ENCODE results near the gene NDC80. TPM values are rescaled to one million over a fixed set of nuclear protein-coding genes. Genes with fewer than 3 reads are reported as not detected.
"Not testable (repeated sequence)": the region's sequence is repeated elsewhere in the genome, so short reads cannot be mapped to it uniquely, and the experiment has no call there.

NDC80 gene
- polyA plus RNA-seq, 1 donor (not counting 4 experiments of a cell fraction or from before 2014, with no cell fraction given) = 11.5 TPM

DNA sequence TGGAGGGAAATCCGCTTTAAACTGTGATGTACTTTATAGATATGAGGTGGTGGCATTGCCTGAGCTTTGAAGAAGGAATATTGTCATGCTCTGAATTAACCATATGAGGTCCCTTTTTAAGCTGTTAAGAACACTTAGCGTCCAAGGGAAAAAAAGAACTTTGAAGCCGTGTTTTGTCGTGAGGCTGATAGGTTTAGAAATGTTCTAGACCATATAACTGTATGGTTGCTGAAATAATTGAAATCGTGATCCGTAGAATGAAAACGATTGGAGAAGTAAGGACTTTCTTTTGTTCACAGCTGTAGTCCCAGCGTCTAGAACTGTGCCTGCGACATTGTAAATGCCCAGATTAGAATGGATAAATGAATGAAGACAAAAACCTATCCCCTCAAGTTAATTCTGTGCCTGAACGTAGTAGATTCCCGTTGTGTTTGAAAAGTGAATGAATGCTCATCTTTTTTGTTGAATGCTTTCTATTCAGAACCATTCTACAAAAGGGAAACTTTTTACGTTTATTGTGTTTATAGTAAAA, 85.7 kb downstream of the NDC80 start:
- Histone ChIP-seq H2AFZ (ENCODE audit: control insufficient read depth, low read length) (peak overlapping the region; percentile 20), H3K27ac (ENCODE audit: control insufficient read depth, insufficient read depth, low read length) (peak overlapping the region; percentile 83)
- DNase-seq (ENCODE audit: low read depth, low spot score) = no peak

DNA sequence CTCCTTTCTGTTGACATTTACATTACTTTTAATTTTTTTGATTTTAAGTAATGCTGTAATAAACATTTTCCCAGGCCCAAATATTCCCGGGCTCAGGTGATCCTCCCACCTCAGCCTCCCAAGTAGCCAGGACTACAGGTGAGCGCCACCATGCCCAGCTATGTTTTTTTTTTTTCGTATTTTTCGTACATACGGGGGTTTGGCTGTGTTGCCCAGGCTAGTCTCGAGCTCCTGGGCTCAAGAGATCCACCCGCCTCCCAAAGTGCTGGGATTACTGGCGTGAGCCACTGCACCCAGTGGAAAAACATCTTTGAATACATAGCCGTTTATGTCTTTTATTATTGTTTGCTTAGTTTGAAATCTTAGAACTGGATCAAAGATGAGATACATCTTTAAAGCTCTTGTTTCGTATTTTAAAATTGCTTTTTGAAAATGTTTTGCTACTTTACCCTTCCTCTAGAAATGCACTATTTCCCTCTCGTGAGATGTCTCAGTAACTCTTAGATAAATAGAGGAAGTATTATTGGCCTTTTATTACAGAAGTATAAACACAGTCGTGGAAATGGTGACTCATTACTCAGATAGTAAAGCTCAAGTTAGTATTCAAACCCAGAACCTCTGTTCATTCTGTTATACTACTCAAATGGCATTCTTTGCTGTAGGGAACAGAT, 86.6 kb downstream of the NDC80 start:
- no peaks in the 10 kb centered on the region for H3K9me3 ChIP-seq (ENCODE audit: control insufficient read depth, low read depth, low read length)
- peak overlapping the region in 1 of 3 experiments; percentile 9 for H3K4me3 ChIP-seq (ENCODE audit: control insufficient read depth in 2 of 3, extremely low read depth in 1 of 3, insufficient read depth in 2 of 3, low read depth in 1 of 3, low read length in 3 of 3)
- FAIRE-seq (no peak), DNase-seq (ENCODE audit: low read depth, low spot score) (no peak)
- H3K9ac ChIP-seq (ENCODE audit: control insufficient read depth, extremely low read depth, insufficient read depth, low read length) = no peak overlapping the region
- H3K27ac ChIP-seq (ENCODE audit: control insufficient read depth, insufficient read depth, low read length) = no peak overlapping the region
- dilution Hi-C loops (cut with MboI; ENCODE audit: extremely low pct_ligation_motif_present, low sequenced_read_pairs) = no loop called here
- H3K79me2 ChIP-seq (ENCODE audit: control insufficient read depth, insufficient read depth, low read length) = peaks cover 64% of the 10 kb centered on the region
- H2AFZ ChIP-seq (ENCODE audit: control insufficient read depth, low read length) = no peak overlapping the region
- TF ChIP-seq, protein P1, sequence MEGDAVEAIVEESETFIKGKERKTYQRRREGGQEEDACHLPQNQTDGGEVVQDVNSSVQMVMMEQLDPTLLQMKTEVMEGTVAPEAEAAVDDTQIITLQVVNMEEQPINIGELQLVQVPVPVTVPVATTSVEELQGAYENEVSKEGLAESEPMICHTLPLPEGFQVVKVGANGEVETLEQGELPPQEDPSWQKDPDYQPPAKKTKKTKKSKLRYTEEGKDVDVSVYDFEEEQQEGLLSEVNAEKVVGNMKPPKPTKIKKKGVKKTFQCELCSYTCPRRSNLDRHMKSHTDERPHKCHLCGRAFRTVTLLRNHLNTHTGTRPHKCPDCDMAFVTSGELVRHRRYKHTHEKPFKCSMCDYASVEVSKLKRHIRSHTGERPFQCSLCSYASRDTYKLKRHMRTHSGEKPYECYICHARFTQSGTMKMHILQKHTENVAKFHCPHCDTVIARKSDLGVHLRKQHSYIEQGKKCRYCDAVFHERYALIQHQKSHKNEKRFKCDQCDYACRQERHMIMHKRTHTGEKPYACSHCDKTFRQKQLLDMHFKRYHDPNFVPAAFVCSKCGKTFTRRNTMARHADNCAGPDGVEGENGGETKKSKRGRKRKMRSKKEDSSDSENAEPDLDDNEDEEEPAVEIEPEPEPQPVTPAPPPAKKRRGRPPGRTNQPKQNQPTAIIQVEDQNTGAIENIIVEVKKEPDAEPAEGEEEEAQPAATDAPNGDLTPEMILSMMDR (optimal IDR thresholded peaks at IDR 0.05 in 1 of 3, IDR thresholded peaks at IDR 0.05 in 1 of 3, conservative IDR thresholded peaks at IDR 0.05 in 1 of 3; ENCODE audit: extremely low read depth in 1 of 3, insufficient read depth in 2 of 3, low read length in 3 of 3) = no peak
- no peak for TF ChIP-seq EZH2 (IDR thresholded peaks at IDR 0.05; ENCODE audit: low read length)
- H4K20me1 ChIP-seq (ENCODE audit: control insufficient read depth, extremely low read depth, insufficient read depth, low read length) = peaks cover 3% of the 10 kb centered on the region
- peak overlapping the region; percentile 82 for H3K4me2 ChIP-seq (ENCODE audit: control insufficient read depth, extremely low read depth, insufficient read depth, low read depth, low read length)
- H3K9me1 ChIP-seq (ENCODE audit: control insufficient read depth, extremely low read depth, insufficient read depth, low read length) = no peaks in the 10 kb centered on the region
- H3K4me1 ChIP-seq (ENCODE audit: control insufficient read depth, extremely low read depth, insufficient read depth, low read length) = peaks cover 19% of the 10 kb centered on the region
- H3K36me3 ChIP-seq (ENCODE audit: control insufficient read depth in 2 of 2, extremely low read depth in 1 of 2, insufficient read depth in 2 of 2, low read length in 2 of 2) = no peaks in the 10 kb centered on the region
- H3K27me3 ChIP-seq (ENCODE audit: control insufficient read depth, extremely low read depth, insufficient read depth, low read length) = no peaks in the 10 kb centered on the region

More for the DNA sequence above, 85.7 kb downstream of the NDC80 start:
- H3K4me3 ChIP-seq (ENCODE audit: control insufficient read depth in 2 of 3, extremely low read depth in 1 of 3, insufficient read depth in 2 of 3, low read depth in 1 of 3, low read length in 3 of 3) = peak overlapping the region; percentile 76 to 93 (median 92)
- peak overlapping the region; percentile 92 for H3K9ac ChIP-seq (ENCODE audit: control insufficient read depth, extremely low read depth, insufficient read depth, low read length)
- H3K79me2 ChIP-seq (ENCODE audit: control insufficient read depth, insufficient read depth, low read length) = peaks cover 56% of the 10 kb centered on the region
- H3K4me2 ChIP-seq (ENCODE audit: control insufficient read depth, extremely low read depth, insufficient read depth, low read depth, low read length) = peak overlapping the region; percentile 82
- H3K9me3 ChIP-seq (ENCODE audit: control insufficient read depth, low read depth, low read length) = no peaks in the 10 kb centered on the region
- peaks cover 19% of the 10 kb centered on the region for H3K4me1 ChIP-seq (ENCODE audit: control insufficient read depth, extremely low read depth, insufficient read depth, low read length)
- H3K27me3 ChIP-seq (ENCODE audit: control insufficient read depth, extremely low read depth, insufficient read depth, low read length) = no peaks in the 10 kb centered on the region
- no peaks in the 10 kb centered on the region for H3K36me3 ChIP-seq (ENCODE audit: control insufficient read depth in 2 of 2, extremely low read depth in 1 of 2, insufficient read depth in 2 of 2, low read length in 2 of 2)
- H4K20me1 ChIP-seq (ENCODE audit: control insufficient read depth, extremely low read depth, insufficient read depth, low read length) = peaks cover 3% of the 10 kb centered on the region
- TF ChIP-seq, protein P1 (optimal IDR thresholded peaks at IDR 0.05 in 1 of 3, IDR thresholded peaks at IDR 0.05 in 1 of 3, conservative IDR thresholded peaks at IDR 0.05 in 1 of 3; ENCODE audit: extremely low read depth in 1 of 3, insufficient read depth in 2 of 3, low read length in 3 of 3) = no peak
- TF ChIP-seq EZH2 (IDR thresholded peaks at IDR 0.05; ENCODE audit: low read length) = no peak
- dilution Hi-C loops (cut with MboI; ENCODE audit: extremely low pct_ligation_motif_present, low sequenced_read_pairs) = no loop called here
- H3K9me1 ChIP-seq (ENCODE audit: control insufficient read depth, extremely low read depth, insufficient read depth, low read length) = no peaks in the 10 kb centered on the region
- no peak for FAIRE-seq

DNA sequence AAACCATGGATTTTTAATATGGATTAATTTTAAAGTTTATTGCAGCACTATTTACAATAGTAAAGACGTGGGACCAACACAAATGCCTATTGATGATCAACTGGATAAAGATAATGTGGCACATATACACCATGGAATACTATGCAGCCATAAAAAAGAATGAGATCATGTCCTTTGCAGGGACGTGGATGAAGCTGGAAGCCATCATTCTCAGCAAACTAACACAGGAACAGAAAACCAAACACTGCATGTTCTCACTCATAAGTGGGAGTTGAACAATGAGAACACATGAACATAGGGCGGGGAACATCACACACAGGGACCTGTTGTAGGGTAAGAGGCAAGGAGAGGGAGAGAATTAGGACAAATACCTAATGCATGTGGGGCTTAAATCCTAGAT, 89.5 kb downstream of the NDC80 start:
- dilution Hi-C loops (cut with MboI; ENCODE audit: extremely low pct_ligation_motif_present, low sequenced_read_pairs); H4K20me1 ChIP-seq (ENCODE audit: control insufficient read depth, extremely low read depth, insufficient read depth, low read length); H3K27ac ChIP-seq (ENCODE audit: control insufficient read depth, insufficient read depth, low read length); H3K9ac ChIP-seq (ENCODE audit: control insufficient read depth, extremely low read depth, insufficient read depth, low read length); H3K4me2 ChIP-seq (ENCODE audit: control insufficient read depth, extremely low read depth, insufficient read depth, low read depth, low read length); H3K9me1 ChIP-seq (ENCODE audit: control insufficient read depth, extremely low read depth, insufficient read depth, low read length); DNase-seq (ENCODE audit: low read depth, low spot score); H2AFZ ChIP-seq (ENCODE audit: control insufficient read depth, low read length); H3K27me3 ChIP-seq (ENCODE audit: control insufficient read depth, extremely low read depth, insufficient read depth, low read length); H3K4me3 ChIP-seq (ENCODE audit: control insufficient read depth in 2 of 3, extremely low read depth in 1 of 3, insufficient read depth in 2 of 3, low read depth in 1 of 3, low read length in 3 of 3); FAIRE-seq; H3K36me3 ChIP-seq (ENCODE audit: control insufficient read depth in 2 of 2, extremely low read depth in 1 of 2, insufficient read depth in 2 of 2, low read length in 2 of 2); H3K9me3 ChIP-seq (ENCODE audit: control insufficient read depth, low read depth, low read length): not testable (repeated sequence)
- H3K79me2 ChIP-seq (ENCODE audit: control insufficient read depth, insufficient read depth, low read length) = peaks cover 88% of the 10 kb centered on the region
- peaks cover 10% of the 10 kb centered on the region for H3K4me1 ChIP-seq (ENCODE audit: control insufficient read depth, extremely low read depth, insufficient read depth, low read length)

Measured in keratinocyte (primary cell).